Omental fat pad (tissue), 4 donors: Measurements from ENCODE around the gene JAG2. TPM values are rescaled to one million over a fixed set of nuclear protein-coding genes. Genes with fewer than 3 reads are reported as not detected.

ENCODE experiments used
- ATAC-seq: fragments of 150-250 bp; one replicate; pipeline ENCODE4 v1.9.1; 2016; ENCODE audit warnings: mild to moderate bottlenecking, moderate library complexity; ENCODE audit not compliant: low FRiP score
- DNase-seq: peaks from one replicate; pipeline ENCODE4 v3.0.0-alpha.2; 2019; ENCODE audit warnings: low spot score
- CTCF ChIP-seq, 3 donors: fragments of 450-650 bp; IDR thresholded peaks; one replicate each; pipeline ENCODE4 v1.5.1; 2016 to 2017; ENCODE audit warnings: antibody characterized with exemption in 3 of 3, mild to moderate bottlenecking in 3 of 3, moderate library complexity in 2 of 3
- total RNA-seq, 4 donors: library from RNA; depleted of rRNA; stranded (reverse); fragments of >200 nt; gene quantifications; one replicate each; pipeline ENCODE4 v1.1.0, GENCODE V29; 2016

The JAG2 gene
- total RNA-seq = 10 to 100 TPM in 1 of 4 donors, 1 to 10 TPM in 3; 4.7 to 21.3 (median 8.3) TPM

GRCh38 chr14:105168496-105168978, at the start of gene JAG2:
TSS of gene JAG2 (minus strand) at chr14:105168776. CDS start at chr14:105168420, 356 bp downstream.
- DNase-seq (no peak), ATAC-seq (peak; percentile 34)
- TF ChIP-seq CTCF (IDR thresholded peaks at IDR 0.05) = no peak

- ATAC-seq (no peak), DNase-seq (no peak)
- no peak for TF ChIP-seq CTCF (IDR thresholded peaks at IDR 0.05)
Observed at GRCh38 chr14:105217774-105218173, 49.2 kb upstream of the JAG2 start.

GRCh38 chr14:105216490-105217247, 48.1 kb upstream of the JAG2 start:
- DNase-seq (no peak), ATAC-seq (no peak)
- TF ChIP-seq CTCF (IDR thresholded peaks at IDR 0.05) = no peak

GRCh38 chr14:105215602-105216001, 47.0 kb upstream of the JAG2 start:
- no peak for TF ChIP-seq CTCF (IDR thresholded peaks at IDR 0.05)
- ATAC-seq (no peak), DNase-seq (no peak)

GRCh38 chr14:105214324-105214915, 45.8 kb upstream of the JAG2 start:
- no peak for TF ChIP-seq CTCF (IDR thresholded peaks at IDR 0.05)
- DNase-seq (no peak), ATAC-seq (no peak)

GRCh38 chr14:105213361-105213760, 44.8 kb upstream of the JAG2 start:
- TF ChIP-seq CTCF (IDR thresholded peaks at IDR 0.05) = no peak
- no peak for ATAC-seq
- no peak for DNase-seq
